Epidermal melanocyte (primary cell): ENCODE results near the gene CCL28.
"Not testable (repeated sequence)": the region's sequence is repeated elsewhere in the genome, so short reads cannot be mapped to it uniquely, and the experiment has no call there.

Experiments
- DNase-seq: peaks from one replicate; pipeline ENCODE4 v3.0.0; 2011; ENCODE audit warnings: low spot score; ENCODE audit not compliant: insufficient read length

CCL28 gene

DNA sequence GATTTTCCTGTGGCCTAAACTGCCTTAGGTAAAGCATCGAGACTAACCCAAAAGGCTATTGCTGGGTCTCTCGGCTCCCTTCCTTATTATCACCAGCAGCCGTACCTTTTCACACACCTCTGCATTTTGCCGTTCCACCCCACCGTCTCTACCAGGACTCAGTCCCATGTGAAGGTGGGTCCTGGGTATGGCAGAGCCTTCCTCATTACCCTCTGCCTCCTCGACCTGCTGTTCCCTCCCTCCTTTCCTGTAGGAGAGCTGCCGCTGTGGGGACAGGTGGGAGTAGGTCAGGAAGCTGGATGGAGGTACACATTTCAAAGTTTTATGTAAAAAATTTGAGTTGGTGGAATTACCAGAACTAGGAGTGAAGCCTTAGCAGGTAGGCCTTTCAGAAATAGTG lies 1.8 kb downstream of the CCL28 start:
- no peak for DNase-seq

DNA sequence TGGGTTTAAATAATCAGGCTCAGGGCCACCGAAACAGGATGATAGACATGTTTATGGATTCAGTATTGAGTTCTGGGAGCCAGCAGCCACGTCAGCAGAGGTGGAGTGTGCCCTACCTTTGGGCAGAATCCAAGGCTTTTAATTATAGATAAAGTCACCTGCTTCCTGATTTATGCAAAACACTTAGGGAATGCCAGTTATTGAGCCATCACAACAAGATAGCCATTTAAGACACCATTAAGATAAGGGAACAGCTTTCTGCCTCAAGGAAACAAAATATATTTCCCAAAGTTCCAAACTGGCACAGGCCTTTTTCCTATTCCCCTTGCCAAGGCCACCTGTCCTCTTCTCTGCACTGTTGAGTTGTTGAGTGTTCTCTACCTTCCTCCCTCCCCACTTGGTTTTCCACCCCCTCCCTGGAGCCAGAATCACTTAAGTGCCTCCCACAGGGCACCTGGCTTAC lies 2.4 kb downstream of the CCL28 start:
- no peak for DNase-seq

DNA sequence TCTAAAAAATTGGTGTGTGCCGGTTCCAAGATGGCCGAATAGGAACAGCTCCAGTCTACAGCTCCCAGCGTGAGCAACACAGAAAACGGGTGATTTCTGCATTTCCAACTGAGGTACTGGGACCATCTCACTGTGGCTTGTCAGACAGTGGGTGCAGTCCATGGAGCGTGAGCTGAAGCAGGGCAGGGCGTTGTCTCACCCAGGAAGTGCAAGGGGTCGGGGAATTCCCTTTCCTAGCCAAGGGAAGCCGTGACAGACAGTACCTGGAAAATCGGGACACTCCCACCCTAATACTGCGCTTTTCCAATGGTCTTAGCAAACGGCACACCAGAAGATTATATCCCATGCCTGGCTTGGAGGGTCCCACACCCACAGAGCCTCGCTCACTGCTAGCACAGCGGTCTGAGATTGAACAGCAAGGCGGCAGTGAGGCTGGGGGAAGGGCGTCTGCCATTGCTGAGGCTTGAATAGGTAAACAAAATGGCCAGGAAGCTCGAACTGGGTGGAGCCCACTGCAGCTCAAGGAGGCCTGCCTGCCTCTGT lies 9.6 kb downstream of the CCL28 start:
- DNase-seq, result not testable (repeated sequence)

DNA sequence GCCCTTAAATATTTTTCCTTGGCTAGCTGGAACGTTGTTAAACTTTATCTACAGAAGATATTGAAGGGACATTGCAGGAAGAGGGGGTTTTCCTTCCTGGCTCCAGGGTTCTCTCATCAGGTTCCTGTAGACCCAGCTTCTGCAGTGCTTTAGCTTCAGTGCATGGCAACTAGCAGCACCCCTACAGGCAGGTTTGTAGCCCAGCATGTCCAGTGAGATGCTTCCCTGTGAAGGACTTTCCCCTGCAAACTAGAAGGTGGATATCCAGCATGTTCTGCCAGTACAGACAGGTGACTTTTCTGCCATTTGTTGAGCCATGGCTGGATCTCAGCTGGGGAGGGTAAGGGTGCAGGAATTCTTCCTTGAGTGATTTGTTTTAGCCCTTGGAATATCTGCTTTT lies 10.4 kb downstream of the CCL28 start:
- no peak for DNase-seq

DNA sequence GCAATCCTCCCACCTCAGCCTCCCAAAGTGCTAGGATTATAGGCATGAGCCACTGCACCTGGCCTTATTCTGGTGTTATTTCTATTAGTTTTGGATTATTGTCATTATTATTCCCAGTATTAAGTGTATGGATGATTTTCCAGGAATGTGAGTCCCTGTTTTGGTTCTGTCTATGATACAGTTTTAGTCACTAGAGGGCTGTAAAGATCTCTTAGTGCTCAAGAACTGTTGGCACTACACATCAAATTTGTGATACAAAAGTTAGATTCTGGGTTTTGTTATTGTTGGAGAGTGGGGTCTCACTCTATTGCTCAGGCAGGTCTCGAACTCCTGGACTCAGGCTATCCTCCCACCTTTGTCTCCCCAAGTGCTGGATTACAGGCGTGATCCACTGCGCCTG lies 12.1 kb downstream of the CCL28 start:
- no peak for DNase-seq

DNA sequence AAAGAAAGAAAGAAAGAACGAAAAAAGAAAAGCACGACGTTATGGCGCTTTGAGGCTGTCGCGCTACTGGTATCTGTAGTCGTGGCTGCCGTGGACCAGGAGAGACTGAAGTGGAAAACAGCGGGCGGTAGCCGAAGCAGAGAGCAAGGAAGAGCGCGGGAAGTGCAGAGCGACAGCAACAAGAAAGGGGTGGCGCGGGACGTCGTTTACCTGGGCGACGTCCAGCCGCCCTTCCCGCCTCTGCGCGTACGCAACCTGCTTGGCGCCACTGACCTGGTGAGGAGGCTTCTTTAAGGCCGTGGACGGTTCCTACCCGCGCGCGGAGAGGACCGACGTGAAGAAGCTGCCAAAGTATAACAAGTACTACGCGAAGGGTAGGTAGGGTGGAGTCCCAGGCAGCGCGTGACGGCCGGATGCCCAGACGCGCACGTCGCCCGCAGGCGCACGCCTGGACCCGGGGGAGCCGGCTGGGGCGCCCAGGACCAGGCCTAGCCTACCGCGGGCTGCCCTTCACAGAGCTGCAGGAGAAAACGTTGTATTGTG lies 15.4 kb downstream of the CCL28 start:
- DNase-seq, result peak; percentile 30

DNA sequence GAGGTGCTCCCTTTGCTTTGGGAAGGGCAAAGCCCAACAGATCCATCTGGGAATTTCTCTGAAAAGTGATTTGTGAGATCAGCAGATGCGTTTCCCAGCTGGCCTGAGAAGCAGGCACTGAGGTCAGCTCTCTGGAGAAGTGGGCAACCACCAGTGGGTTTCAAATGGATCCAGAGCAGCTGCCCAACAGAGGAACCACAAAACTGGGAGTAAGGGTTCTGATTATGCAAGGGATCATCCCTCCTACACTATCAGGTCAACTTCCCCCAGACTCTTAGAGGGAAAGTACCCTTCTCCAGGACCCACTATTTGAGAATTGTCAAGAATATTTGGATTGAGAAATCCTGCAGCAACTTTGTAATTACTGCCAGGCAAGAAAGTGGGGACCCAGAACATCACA lies 21.7 kb downstream of the CCL28 start:
- DNase-seq, result no peak

DNA sequence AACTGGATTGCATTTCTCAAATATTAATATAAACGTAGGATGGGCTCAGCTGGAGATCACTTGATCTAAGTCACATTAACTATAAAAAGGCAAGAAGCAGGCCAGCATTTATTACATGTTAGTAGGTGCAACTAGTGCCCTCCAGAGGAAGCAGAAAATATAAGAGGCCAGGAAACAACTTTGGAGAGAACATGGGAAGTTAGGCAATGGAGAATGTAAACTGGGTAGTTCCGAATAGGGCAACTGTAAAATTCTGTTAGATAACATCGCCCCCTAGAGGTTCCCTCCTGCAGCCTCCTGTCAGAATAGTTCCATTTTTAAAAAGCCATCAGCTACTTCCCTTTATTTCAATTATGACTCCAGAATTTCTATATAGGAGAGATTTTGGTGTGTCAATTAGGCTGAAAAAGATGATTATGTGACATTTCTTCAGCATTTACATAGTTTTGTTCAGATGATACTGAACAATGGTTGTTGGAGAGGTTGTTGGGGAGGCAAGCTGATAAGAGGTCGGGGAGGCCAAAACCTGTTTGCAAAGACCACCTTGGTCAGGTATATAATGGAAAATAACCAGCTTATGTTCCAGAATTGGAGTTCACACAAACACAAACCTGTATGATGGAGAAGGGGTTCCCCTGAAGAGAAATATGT lies 22.4 kb downstream of the CCL28 start:
- DNase-seq, result peak; percentile 89

DNA sequence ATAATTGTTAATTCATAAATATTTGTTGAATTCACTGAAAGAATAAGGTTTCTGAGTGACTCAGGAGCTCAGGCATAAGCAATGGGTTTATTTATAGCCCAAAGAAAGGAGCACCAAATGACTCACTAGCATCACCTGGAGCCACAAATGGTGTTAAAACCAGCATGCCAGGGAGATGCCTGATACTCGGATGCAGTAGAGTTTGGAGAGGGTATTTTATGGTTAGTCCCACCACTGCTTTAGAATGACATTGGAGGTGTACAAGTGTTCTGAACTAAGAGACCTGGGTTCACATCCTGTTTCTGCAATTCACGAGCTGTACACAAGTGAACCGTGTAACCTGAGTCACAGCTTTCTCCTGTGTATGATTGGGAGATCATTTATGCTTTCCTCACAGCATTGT lies 25.2 kb downstream of the CCL28 start:
- no peak for DNase-seq

DNA sequence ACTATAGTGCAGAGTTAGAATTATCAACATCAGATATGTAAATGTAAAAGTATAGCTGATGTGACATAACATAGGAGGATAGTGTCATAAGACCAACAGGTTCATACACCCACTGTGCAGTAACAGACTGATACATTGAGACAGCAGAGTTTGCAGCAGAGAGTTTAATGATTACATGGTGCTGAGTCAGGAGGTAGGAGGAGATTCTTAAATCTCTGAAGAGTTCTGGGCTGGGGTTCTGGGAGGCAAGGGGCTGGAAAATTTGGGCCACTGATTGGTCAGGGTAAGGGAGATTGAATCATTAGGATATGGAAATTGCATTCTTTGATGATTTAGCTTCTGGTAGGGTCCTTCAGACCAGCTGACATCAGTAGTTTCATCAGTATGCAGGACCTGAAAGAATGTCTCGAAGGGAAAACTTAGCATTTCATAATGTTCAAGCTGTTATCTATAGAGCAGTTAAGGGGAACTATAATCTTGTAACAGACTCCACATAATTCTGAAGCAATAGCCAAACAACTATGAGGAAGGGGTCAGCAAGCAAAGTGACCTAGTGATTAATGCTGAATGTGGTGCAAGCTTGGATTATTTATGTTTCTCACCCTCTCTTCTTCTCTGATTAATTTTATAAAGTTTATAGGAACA lies 35.6 kb downstream of the CCL28 start:
- DNase-seq, result no peak

DNA sequence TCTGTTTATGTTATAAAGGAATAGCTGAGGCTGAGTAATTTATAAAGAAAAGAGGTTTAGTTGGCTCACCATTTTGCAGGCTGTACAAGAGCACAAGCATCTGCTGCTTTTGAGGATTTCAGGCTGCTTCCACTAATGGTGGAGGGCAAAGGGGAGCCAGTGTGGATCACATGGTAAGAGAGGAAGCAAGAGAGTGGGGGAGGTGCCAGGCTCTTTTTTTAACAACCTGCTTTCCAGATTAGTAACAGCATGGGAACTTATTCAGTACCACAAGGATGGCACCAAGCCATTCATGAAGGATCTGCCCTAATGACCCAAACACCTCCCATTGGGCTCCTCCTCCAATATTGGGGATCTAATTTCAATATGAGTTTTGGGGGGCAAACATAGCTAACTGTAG lies 40.4 kb downstream of the CCL28 start:
- DNase-seq, result no peak

DNA sequence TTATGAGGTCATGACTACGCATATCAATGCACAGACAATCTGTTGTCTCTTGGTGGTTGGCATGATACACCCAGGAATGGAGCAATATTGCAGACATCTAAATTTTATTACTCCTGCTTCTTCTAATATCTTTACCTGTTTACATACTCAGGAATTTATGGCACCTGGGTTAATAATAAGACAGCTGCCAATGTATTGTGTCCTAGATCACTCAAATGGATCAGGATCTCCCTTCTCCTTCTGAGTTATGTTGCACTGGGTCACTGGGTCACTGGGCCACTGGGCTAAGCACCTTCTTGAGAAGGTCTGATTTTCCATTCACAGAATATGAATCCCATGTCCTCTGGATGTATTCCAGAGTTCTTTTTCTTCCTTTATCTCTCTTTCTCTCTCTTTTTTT lies 41.8 kb downstream of the CCL28 start:
- DNase-seq, result no peak

DNA sequence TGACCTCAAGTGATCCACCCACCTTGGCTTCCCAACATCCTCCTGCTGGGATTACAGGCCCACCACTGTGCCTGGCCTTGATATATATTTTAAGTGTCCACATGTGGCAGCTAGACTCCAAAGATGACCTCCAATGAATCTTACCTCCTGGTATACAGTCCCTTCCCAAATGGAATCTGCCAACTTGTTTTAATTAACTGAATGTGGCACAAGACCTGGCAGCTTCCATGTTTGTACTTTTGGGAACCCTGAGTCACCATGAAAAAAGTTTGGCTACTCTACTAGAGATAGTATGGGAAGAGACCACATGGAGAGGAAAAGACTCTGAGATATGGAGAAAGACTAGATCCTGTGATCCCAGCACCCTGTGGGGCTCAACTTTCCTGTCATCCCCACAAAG lies 42.5 kb downstream of the CCL28 start:
- DNase-seq, result no peak

DNA sequence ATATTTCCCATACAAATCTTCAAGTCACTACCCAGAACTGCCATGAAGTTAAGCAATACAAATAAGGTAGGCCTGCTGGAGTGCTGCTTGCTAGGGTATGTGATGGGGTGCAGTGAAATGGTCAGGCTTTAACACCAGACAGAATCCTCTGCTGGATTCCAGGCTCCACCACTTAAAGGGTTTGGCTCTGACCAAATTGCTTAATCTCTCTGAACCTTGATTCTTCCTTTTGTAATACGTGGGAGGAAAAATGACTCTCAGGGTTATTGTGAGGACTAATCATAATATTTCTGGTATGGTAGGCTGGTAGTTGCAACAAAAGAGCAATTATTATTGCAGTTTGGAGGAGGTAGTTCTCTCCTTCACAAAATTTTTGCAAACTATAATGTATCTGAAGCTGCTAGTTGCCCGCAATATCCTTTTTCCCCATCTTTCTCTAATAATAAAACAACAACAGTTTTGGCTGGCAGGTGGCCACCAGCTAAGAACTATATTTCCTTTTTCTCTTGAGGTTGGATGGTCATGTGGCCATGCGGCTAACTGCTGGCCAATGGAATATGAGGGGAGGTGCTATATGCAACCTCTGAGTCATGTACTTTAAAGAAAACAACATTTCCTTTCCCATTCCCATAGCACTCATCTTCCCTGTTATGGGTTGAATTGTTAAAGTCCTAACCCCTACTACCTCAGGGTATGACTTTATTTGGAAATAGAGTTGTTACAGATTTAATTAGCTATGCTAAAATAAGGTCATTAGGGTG lies 44.1 kb downstream of the CCL28 start:
- no peak for DNase-seq

DNA sequence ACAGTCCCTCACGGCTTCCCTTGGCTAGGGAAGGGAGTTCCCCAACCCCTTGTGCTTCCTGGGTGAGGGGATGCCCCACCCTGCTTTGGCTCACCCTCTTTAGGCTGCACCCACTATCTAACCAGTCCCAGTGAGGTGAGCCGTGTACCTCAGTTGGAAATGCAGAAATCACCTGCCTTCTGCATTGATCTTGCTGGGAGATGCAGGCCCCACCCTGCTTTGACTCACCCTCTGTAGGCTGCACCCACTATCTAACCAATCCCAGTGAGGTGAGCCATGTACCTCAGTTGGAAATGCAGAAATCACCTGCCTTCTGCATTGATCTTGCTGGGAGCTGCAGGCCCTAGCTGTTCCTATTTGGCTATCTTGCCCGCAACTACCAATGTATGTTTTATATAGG lies 44.7 kb downstream of the CCL28 start:
- DNase-seq, result no peak

DNA sequence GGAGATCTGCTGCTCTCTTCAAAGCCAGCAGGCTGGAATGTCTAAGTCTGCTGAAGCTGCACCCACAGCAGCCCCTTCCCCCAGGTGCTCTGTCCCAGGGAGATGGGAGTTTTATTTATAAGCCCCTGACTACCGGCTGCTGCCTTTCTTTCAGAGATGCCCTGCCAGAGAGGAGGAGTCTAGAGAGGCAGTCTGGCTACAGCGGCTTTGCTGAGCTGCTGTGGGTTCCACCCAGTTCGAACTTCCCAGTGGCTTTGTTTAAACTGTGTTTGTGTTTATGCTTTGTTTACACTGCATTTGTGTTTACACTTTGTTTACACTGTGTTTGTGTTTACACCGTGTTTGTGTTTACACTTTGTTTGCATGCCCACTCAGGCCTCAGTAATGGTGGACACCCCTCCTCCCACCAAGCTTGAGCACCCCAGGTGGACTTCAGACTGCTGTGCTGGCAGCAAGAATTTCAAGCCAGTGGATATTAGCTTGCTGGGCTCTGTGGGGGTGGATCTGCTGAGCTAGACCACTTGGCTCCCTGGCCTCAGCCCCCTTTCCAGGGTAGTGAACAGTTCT lies 45.4 kb downstream of the CCL28 start:
- not testable (repeated sequence) for DNase-seq

DNA sequence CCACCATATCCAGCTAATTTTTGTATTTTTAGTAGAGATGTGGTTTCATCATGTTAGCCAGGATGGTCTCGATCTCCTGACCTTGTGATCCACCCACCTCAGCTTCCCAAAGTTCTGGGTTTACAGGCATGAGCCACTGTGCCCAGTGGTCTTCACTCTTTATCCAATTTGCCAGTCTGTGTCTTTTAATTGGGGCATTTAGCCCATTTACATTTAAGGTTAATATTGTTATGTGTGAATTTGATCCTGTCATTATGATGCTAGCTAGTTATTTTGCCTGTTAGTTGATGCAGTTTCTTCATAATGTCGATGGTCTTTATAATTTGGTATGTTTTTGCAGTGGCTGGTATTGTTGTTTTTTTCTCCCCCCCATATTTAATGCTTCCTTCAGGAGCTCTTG lies 47.0 kb downstream of the CCL28 start:
- not testable (repeated sequence) for DNase-seq

DNA sequence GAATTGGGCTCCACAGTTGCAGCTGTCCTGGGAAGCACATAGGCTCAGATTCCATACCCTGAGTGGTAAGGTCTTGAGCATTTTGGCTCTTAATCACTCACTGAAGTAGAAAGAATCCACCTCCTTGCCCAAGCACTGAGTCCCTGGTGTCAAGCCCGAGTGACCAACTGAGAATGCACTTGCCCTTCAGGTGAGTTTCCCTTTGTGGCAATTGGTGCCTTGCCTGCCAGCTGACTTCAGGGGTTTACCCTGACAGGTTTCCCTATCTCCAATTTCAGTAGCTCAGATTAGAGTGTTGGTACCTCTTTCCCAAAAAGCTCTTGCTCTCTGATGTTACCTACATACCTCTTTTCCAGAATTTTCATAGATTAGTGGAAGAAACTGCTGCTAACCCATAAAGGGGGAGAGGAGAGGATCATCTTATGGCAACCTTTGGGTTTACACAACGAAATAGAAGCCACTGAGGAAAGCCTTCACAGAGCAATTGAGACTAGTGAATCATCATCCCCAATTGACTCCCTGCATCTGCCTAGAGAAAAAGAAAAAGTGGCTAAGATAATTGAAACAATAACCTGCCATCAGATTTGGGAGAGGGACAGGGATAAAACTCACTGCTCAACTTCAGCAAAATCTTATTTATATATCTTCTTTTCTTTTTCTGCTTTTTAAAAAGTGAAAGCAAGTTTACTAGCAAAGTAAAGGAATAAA lies 48.6 kb downstream of the CCL28 start:
- DNase-seq, result no peak

DNA sequence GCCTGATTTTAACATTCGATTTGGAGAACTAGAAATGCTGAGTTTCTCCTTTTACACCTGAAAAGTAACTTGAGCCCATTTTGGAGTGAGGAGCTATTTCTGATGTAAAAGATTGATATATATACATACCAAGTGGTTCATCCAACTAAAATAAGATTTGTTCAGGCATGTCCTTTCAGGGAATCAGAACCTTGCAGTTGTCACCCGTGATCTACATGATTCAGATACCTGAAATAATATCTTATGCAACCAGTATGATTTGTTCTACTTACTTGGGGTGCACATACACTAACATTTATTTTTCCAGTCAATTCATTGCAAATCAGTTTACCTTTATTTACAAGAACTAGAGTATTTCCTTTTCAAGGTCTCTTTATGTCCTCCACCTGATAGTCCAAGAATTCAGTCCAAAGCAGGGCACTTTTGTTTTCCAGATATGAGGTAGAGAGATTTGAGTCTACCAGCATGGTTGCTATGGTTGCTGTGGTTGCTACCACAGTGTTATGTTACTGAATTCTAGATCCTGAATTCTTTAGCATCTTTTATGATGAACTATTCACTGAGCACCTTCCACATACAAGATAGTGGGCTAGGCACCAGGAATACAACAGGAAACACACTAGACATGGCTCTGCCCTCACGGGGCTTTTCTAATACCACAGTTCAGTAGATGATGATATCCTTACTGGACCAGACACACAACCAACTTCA lies 49.3 kb downstream of the CCL28 start:
- no peak for DNase-seq

DNA sequence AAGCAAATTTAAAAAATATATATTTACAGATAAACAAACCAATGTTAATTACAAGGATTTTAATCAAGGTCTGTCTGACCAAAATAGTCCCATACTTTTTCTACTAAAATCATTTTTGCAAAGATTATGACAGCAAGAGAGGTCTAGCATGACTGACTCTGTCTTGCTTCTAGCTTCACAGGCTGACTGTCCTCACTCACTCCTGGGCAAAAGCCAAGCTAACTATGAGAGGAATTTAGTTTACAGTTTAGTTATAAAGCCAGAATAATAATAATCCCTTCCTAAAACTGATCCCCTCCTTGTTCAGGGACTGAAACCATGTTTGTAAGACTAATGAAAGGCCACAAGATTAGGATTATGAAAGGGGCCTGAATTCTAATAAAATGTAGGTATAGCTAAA lies 53.5 kb downstream of the CCL28 start:
- no peak for DNase-seq
